HepG2 (cell line): Measurements from ENCODE around the gene GATB. TPM values are rescaled to one million over a fixed set of nuclear protein-coding genes. Genes with fewer than 3 reads are reported as not detected.

ENCODE experiments used
- ATAC-seq: fragments of 200-7000 bp; cut with Tn5 transposase; 3 replicates; pipeline ENCODE4 v1.9.1; 2020; ENCODE audit warnings: mild to moderate bottlenecking, moderate library complexity
- BruUV-seq: library from RNA; stranded (reverse); fragments of 400-500 nt; replicated peaks from 2 replicates; lab custom pipeline; 2021; lab: Mats Ljungman, UMichigan
- CTCF ChIA-PET: fragments of 300-600 bp; formaldehyde crosslinking; extraction: SDS; loops from one replicate; lab custom pipeline; 2021; ENCODE audit warnings: low total read pairs, inconsistent platforms, low intra/inter-chr PET ratio; lab: Yijun Ruan, JAX
- POLR2A ChIA-PET: fragments of 350-600 bp; sonication (Branson Sonifier 250); formaldehyde crosslinking; loops from one replicate; lab custom pipeline; 2020; ENCODE audit warnings: antibody characterized with exemption, inconsistent platforms; lab: Yijun Ruan, JAX
- DNase-seq: peaks from one replicate; pipeline ENCODE4 v3.0.0-alpha.2; 2015; ENCODE audit warnings: low spot score
- FAIRE-seq: peaks from 3 replicates; lab custom pipeline; 2011; peaks lifted over from hg19 to GRCh38; lab: Jason Lieb, UNC
- H2AFZ ChIP-seq: one replicate; pipeline ENCODE4 v1.6.1; 2011; ENCODE audit warnings: low read length, inconsistent platforms
- H3K27ac ChIP-seq: fragments of 300-600 bp; 3 replicates; pipeline ENCODE4 v1.8.0; 2011; ENCODE audit warnings: mixed run types, mild to moderate bottlenecking, mixed read lengths, low read length, inconsistent platforms; ENCODE audit not compliant: insufficient read depth; ENCODE audit errors: extremely low read length
- H3K27me3 ChIP-seq, 2 experiments: fragments of 200-600 bp in 1 of 2; 2 replicates in 1 of 2; 3 replicates in 1 of 2; pipeline versions ENCODE4 v1.6.0 to v1.8.0; 2011; ENCODE audit warnings: low read length in 2 of 2, mild to moderate bottlenecking in 2 of 2, moderate library complexity in 2 of 2, inconsistent platforms in 1 of 2; ENCODE audit not compliant: insufficient read depth in 2 of 2, control insufficient read depth in 1 of 2
- H3K36me3 ChIP-seq, 2 experiments: fragments of 200-600 bp in 1 of 2; replicated peaks in 1 of 2; 2 replicates in 1 of 2; 3 replicates in 1 of 2; pipeline versions ENCODE4 v1.5.1 to v1.8.0; 2011; ENCODE audit warnings: low read length in 2 of 2, inconsistent platforms in 1 of 2; ENCODE audit not compliant: insufficient read depth in 2 of 2, control insufficient read depth in 1 of 2
- H3K4me1 ChIP-seq: 2 replicates; pipeline ENCODE4 v1.5.1; 2012; ENCODE audit warnings: low read length, inconsistent platforms; ENCODE audit not compliant: insufficient read depth
- H3K4me2 ChIP-seq: 2 replicates; pipeline ENCODE4 v1.6.0; 2011; ENCODE audit warnings: low read depth, low read length, inconsistent platforms
- H3K4me3 ChIP-seq, 3 experiments: fragments of 200-600 bp in 1 of 3; sonication (generic), shearing (Covaris generic) in 1 of 3; replicated peaks in 1 of 3; 2 replicates each; pipeline ENCODE4 v1.5.1; 2011 to 2016; ENCODE audit warnings: low read length in 3 of 3, inconsistent platforms in 2 of 3, low read depth in 2 of 3, mild to moderate bottlenecking in 2 of 3, control low read depth in 1 of 3, mixed read lengths in 1 of 3; ENCODE audit not compliant: insufficient read depth in 1 of 3
- H3K79me2 ChIP-seq: one replicate; pipeline ENCODE4 v1.6.1; 2011; ENCODE audit warnings: low read length, inconsistent platforms; ENCODE audit not compliant: insufficient read depth
- H3K9ac ChIP-seq: 2 replicates; pipeline ENCODE4 v1.6.0; 2011; ENCODE audit warnings: mild to moderate bottlenecking, low read depth, low read length, inconsistent platforms; ENCODE audit not compliant: insufficient read depth
- H3K9me3 ChIP-seq: 2 replicates; pipeline ENCODE4 v1.5.1; 2012; ENCODE audit warnings: mild to moderate bottlenecking, low read length
- H4K20me1 ChIP-seq: 2 replicates; pipeline ENCODE4 v1.6.0; 2011; ENCODE audit warnings: inconsistent platforms, mild to moderate bottlenecking, low read length, moderate library complexity; ENCODE audit not compliant: insufficient read depth
- CBX2 ChIP-seq, 2 experiments: fragments of 200-600 bp in 1 of 2; sonication (generic); formaldehyde crosslinking in 1 of 2; IDR thresholded peaks; 2 replicates each; pipeline versions ENCODE4 v1.7.0 to v1.8.1; 2018 to 2022; ENCODE audit warnings: low read depth in 2 of 2, low read length in 1 of 2, mild to moderate bottlenecking in 1 of 2, missing genetic modification reagents in 1 of 2
- CENPT ChIP-seq: sonication (generic); formaldehyde crosslinking; IDR thresholded peaks from 2 replicates; pipeline ENCODE4 v1.8.0; 2022; ENCODE audit warnings: low read depth, mild to moderate bottlenecking, moderate library complexity, missing genetic modification reagents
- HMG20B ChIP-seq: conservative IDR thresholded peaks from 2 replicates; pipeline ENCODE4 v1.6.1; 2016; ENCODE audit warnings: missing genetic modification reagents, missing compliant biosample characterization
- LBX2 ChIP-seq: sonication (generic); formaldehyde crosslinking; IDR thresholded peaks from 2 replicates; pipeline ENCODE4 v1.5.0; 2020; ENCODE audit warnings: missing genetic modification reagents, mild to moderate bottlenecking, borderline replicate concordance
- SIX4 ChIP-seq: sonication (generic); formaldehyde crosslinking; IDR thresholded peaks from 2 replicates; pipeline ENCODE4 v1.4.0; 2020; ENCODE audit warnings: missing genetic modification reagents
- ZBTB38 ChIP-seq: sonication (generic); formaldehyde crosslinking; IDR thresholded peaks from 2 replicates; pipeline ENCODE4 v1.5.1; 2020; ENCODE audit warnings: mild to moderate bottlenecking, missing genetic modification reagents
- ZNF180 ChIP-seq: sonication (generic); formaldehyde crosslinking; IDR thresholded peaks from 2 replicates; pipeline ENCODE4 v1.4.0; 2020; ENCODE audit warnings: low read depth, missing genetic modification reagents, borderline replicate concordance
- ZNF280D ChIP-seq: sonication (generic); formaldehyde crosslinking; IDR thresholded peaks from 2 replicates; pipeline ENCODE4 v1.5.1; 2020; ENCODE audit warnings: mild to moderate bottlenecking, missing genetic modification reagents
- ZNF562 ChIP-seq: sonication (generic); formaldehyde crosslinking; IDR thresholded peaks from 2 replicates; pipeline ENCODE4 v1.8.0; 2022; ENCODE audit warnings: missing genetic modification reagents, borderline replicate concordance
- WGBS: methylation state at CpG from one replicate; pipeline ENCODE4 v1.1.6; 2017; ENCODE audit warnings: low lambda C conversion rate; 5-methylcytosine and 5-hydroxymethylcytosine counted together
- in situ Hi-C: cut with HindIII; loops from 2 replicates; pipeline ENCODE4 v1.10.0; 2017; ENCODE audit warnings: low pct_unique_long_range_greater_than_20kb; ENCODE audit not compliant: extremely low pct_ligation_motif_present
- intact Hi-C: fragments of 100-400 bp; cut with micrococcal nuclease; formaldehyde crosslinking; loops from one replicate; pipeline ENCODE4 v1.10.0; 2022; ENCODE audit not compliant: unreplicated experiment
- polyA plus RNA-seq, 8 experiments: library from polyadenylated mRNA; depleted of rRNA in 3 of 8; stranded (reverse) in 7 of 8; unstranded in 1 of 8; fragments of >200 nt; fragmentation: Illumina TruSeq in 4 of 8; extraction: Trizol in 4 of 8; gene quantifications; 2 replicates each; pipeline versions ENCODE4 v1.2.1 to v1.2.3, GENCODE V29; 2011 to 2016; ENCODE audit warnings: low read depth in 4 of 8, missing spikeins in 1 of 8, mixed read lengths in 1 of 8; ENCODE audit not compliant: insufficient read depth in 1 of 8
- total RNA-seq, 5 experiments: library from RNA; depleted of rRNA; stranded (reverse); fragments of >200 nt; fragmentation: Illumina TruSeq; extraction: Trizol; gene quantifications; 2 replicates each; pipeline ENCODE4 v1.2.3, GENCODE V29; 2016; ENCODE audit warnings: low read depth in 1 of 5
- TF ChIP-seq, protein P1 (sequence below): sonication (generic); formaldehyde crosslinking; IDR thresholded peaks from 2 replicates; pipeline ENCODE4 v1.8.0; 2022; ENCODE audit warnings: low read depth, missing genetic modification reagents
- TF ChIP-seq, protein P2 (sequence below): sonication (generic); formaldehyde crosslinking; IDR thresholded peaks from 2 replicates; pipeline ENCODE4 v1.8.1; 2023; ENCODE audit warnings: mild to moderate bottlenecking, missing genetic modification reagents
- TF ChIP-seq, protein P3 (sequence below): sonication (generic); formaldehyde crosslinking; IDR thresholded peaks from 2 replicates; pipeline ENCODE4 v1.5.0; 2020; ENCODE audit warnings: mild to moderate bottlenecking, missing genetic modification reagents, moderate library complexity

GATB gene
- total and polyA plus RNA-seq, 2 of the 13 experiments (the other 11 are each of a cell fraction or from before 2014, with no cell fraction given) = 32.3 to 32.4 TPM

GRCh38 chr4:151665785-151666127, 95.1 kb downstream of the GATB start (continued):
- TF ChIP-seq, protein P1, sequence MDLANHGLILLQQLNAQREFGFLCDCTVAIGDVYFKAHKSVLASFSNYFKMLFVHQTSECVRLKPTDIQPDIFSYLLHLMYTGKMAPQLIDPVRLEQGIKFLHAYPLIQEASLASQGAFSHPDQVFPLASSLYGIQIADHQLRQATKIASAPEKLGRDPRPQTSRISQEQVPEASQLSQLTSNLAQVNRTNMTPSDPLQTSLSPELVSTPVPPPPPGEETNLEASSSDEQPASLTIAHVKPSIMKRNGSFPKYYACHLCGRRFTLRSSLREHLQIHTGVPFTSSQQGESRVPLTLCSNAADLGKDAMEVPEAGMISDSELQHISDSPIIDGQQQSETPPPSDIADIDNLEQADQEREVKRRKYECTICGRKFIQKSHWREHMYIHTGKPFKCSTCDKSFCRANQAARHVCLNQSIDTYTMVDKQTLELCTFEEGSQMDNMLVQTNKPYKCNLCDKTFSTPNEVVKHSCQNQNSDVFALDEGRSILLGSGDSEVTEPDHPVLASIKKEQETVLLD (CRISPR knock-in tag) = no peak
- TF ChIP-seq LBX2 (no peak), CENPT (CRISPR knock-in tag) (no peak), ZNF562 (CRISPR knock-in tag) (no peak), HMG20B (CRISPR knock-in tag) (no peak), CBX2 (IDR thresholded peaks at IDR 0.05; ENCODE audit: low read depth, low read length) (no peak), CBX2 (CRISPR knock-in tag; IDR thresholded peaks at IDR 0.05; ENCODE audit: low read depth) (no peak)
- TF ChIP-seq, all 625 proteins: peak for 0

GRCh38 chr4:151665022-151665784, 95.6 kb downstream of the GATB start:
- 94% methylated on average over 12 of the region's 12 CpGs for WGBS
- no peaks in the 10 kb centered on the region for H3K9me3 ChIP-seq
- POLR2A ChIA-PET = no interaction called here
- no peak overlapping the region for H2AFZ ChIP-seq
- H3K27ac ChIP-seq = no peak overlapping the region
- in situ Hi-C loops = no loop called here
- H3K4me2 ChIP-seq = no peak overlapping the region
- H3K4me1 ChIP-seq = no peaks in the 10 kb centered on the region
- CTCF ChIA-PET = no interaction called here
- no peaks in the 10 kb centered on the region for H4K20me1 ChIP-seq
- no peaks in the 10 kb centered on the region for H3K79me2 ChIP-seq
- no peak overlapping the region for H3K4me3 ChIP-seq
- no peak for FAIRE-seq
- DNase-seq = no peak
- BruUV-seq = no TSS peak
- intact Hi-C loops = no loop called here
- H3K9ac ChIP-seq = no peak overlapping the region
- H3K27me3 ChIP-seq = no peaks in the 10 kb centered on the region
- ATAC-seq = no peak
- H3K36me3 ChIP-seq = 0 out of 5 replicates have a peak, but pooled peaks cover 0 to 5% of the 10 kb centered on the region in 2 experiments
- TF ChIP-seq, protein P2, sequence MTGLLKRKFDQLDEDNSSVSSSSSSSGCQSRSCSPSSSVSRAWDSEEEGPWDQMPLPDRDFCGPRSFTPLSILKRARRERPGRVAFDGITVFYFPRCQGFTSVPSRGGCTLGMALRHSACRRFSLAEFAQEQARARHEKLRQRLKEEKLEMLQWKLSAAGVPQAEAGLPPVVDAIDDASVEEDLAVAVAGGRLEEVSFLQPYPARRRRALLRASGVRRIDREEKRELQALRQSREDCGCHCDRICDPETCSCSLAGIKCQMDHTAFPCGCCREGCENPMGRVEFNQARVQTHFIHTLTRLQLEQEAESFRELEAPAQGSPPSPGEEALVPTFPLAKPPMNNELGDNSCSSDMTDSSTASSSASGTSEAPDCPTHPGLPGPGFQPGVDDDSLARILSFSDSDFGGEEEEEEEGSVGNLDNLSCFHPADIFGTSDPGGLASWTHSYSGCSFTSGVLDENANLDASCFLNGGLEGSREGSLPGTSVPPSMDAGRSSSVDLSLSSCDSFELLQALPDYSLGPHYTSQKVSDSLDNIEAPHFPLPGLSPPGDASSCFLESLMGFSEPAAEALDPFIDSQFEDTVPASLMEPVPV = no peak
- TF ChIP-seq ZBTB38 (no peak), ZNF180 (CRISPR knock-in tag) (no peak), ZNF280D (CRISPR knock-in tag) (no peak), SIX4 (CRISPR knock-in tag) (no peak)
- TF ChIP-seq, protein P3, sequence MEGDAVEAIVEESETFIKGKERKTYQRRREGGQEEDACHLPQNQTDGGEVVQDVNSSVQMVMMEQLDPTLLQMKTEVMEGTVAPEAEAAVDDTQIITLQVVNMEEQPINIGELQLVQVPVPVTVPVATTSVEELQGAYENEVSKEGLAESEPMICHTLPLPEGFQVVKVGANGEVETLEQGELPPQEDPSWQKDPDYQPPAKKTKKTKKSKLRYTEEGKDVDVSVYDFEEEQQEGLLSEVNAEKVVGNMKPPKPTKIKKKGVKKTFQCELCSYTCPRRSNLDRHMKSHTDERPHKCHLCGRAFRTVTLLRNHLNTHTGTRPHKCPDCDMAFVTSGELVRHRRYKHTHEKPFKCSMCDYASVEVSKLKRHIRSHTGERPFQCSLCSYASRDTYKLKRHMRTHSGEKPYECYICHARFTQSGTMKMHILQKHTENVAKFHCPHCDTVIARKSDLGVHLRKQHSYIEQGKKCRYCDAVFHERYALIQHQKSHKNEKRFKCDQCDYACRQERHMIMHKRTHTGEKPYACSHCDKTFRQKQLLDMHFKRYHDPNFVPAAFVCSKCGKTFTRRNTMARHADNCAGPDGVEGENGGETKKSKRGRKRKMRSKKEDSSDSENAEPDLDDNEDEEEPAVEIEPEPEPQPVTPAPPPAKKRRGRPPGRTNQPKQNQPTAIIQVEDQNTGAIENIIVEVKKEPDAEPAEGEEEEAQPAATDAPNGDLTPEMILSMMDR = no peak
